Measurements from ENCODE around the gene TRPM7. TPM values are rescaled to one million over a fixed set of nuclear protein-coding genes. Genes with fewer than 3 reads are reported as not detected.
A peak's percentile ranks its signal among the peaks of the same experiment; 100 is the strongest.

TRPM7 gene
- total RNA-seq, 1 experiment from 2014 or later, result 35.1 TPM

DNA sequence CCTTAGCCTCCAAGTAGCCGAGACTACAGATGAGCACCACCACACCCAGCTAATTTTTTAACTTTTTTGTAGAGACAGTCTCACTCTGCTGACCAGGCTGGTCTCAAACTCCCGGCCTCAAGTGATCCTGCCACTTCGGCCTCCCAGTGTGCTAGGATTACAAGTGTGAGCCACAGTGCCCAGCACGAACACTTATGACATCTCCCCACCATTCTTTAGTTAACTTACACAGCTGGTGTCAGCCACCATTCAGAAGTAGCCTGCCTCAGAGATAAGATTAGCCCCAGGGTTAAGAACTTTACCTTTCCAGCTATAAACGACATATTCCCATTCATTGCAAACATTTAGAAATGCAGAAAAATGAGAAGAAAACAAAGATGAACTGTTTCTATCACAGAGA lies 58.2 kb downstream of the TRPM7 start:
- no peak overlapping the region for H3K9ac ChIP-seq (ENCODE audit: extremely low read depth, insufficient read length, low read length)
- H2BK15ac ChIP-seq (ENCODE audit: low read depth, low read length), result no peak overlapping the region
- H2BK5ac ChIP-seq (ENCODE audit: insufficient read length, low read length), result no peak overlapping the region
- H3T11ph ChIP-seq (ENCODE audit: low read length), result no peak overlapping the region
- H2AFZ ChIP-seq (ENCODE audit: low read length), result no peak overlapping the region
- no peak overlapping the region for H2AK5ac ChIP-seq (ENCODE audit: insufficient read length, low read length)
- H3K14ac ChIP-seq (ENCODE audit: insufficient read depth, low read length), result no peak overlapping the region
- WGBS (ENCODE audit: extremely low coverage, insufficient read length, low lambda C conversion rate), result no CpG with 5 or more reads among the region's 5 CpGs
- no peaks in the 10 kb centered on the region for H3K23me2 ChIP-seq (ENCODE audit: insufficient read length, low read depth, low read length, poor library complexity, severe bottlenecking)
- peak overlapping the region in 1 of 3 experiments; percentile 12; a peak in 1 of 7 replicates for H3K27ac Mint-ChIP-seq
- H3K56ac ChIP-seq (ENCODE audit: insufficient read length, low read depth, low read length), result no peak overlapping the region
- no peak overlapping the region for H2BK20ac ChIP-seq (ENCODE audit: low read depth, low read length, poor library complexity, severe bottlenecking)
- no peak overlapping the region for H3K23ac ChIP-seq (ENCODE audit: insufficient read length, low read depth, low read length)
- no peaks in the 10 kb centered on the region for H3K9me3 ChIP-seq (ENCODE audit: control insufficient read depth, low read depth, low read length)
- H4K5ac ChIP-seq (ENCODE audit: insufficient read length, low read depth, low read length), result no peak overlapping the region
- no peak overlapping the region for H2BK120ac ChIP-seq (ENCODE audit: low read depth, low read length, poor library complexity, severe bottlenecking)
- TF ChIP-seq, protein P1, sequence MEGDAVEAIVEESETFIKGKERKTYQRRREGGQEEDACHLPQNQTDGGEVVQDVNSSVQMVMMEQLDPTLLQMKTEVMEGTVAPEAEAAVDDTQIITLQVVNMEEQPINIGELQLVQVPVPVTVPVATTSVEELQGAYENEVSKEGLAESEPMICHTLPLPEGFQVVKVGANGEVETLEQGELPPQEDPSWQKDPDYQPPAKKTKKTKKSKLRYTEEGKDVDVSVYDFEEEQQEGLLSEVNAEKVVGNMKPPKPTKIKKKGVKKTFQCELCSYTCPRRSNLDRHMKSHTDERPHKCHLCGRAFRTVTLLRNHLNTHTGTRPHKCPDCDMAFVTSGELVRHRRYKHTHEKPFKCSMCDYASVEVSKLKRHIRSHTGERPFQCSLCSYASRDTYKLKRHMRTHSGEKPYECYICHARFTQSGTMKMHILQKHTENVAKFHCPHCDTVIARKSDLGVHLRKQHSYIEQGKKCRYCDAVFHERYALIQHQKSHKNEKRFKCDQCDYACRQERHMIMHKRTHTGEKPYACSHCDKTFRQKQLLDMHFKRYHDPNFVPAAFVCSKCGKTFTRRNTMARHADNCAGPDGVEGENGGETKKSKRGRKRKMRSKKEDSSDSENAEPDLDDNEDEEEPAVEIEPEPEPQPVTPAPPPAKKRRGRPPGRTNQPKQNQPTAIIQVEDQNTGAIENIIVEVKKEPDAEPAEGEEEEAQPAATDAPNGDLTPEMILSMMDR (conservative IDR thresholded peaks at IDR 0.05), result no peak
- no peaks in the 10 kb centered on the region for H3K9me3 Mint-ChIP-seq
- no peaks in the 10 kb centered on the region for H3K79me2 ChIP-seq (ENCODE audit: insufficient read depth, low read length)
- H3K36me3 Mint-ChIP-seq (ENCODE audit: insufficient read depth in 1 of 3, low read depth in 3 of 3), result peaks cover 2 to 55% (median 29%) of the 10 kb centered on the region in 3 experiments; a peak in 6 of 7 replicates
- no peaks in the 10 kb centered on the region for H3K4me1 Mint-ChIP-seq
- no peak overlapping the region for H3K18ac ChIP-seq (ENCODE audit: insufficient read length, low read depth, low read length)
- no peak overlapping the region for H3K27ac ChIP-seq (ENCODE audit: insufficient read length, low read depth, low read length)
- H3K79me1 ChIP-seq (ENCODE audit: insufficient read depth, low read depth, low read length, poor library complexity, severe bottlenecking), result no peaks in the 10 kb centered on the region
- no peaks in the 10 kb centered on the region for H4K20me1 ChIP-seq (ENCODE audit: control insufficient read depth, insufficient read depth, insufficient read length)
- no peak overlapping the region for H3K4ac ChIP-seq (ENCODE audit: low read depth, low read length)
- H3K4me1 ChIP-seq (ENCODE audit: insufficient read depth, low read length), result no peaks in the 10 kb centered on the region
- no peak overlapping the region for H4K8ac ChIP-seq (replicated peaks; ENCODE audit: insufficient read length, low read depth, low read length)
- H3K27me3 ChIP-seq (ENCODE audit: insufficient read depth, low read length), result no peaks in the 10 kb centered on the region
- no peaks in the 10 kb centered on the region for H3K27me3 Mint-ChIP-seq (ENCODE audit: low read depth)
- H3K4me2 ChIP-seq (ENCODE audit: insufficient read depth, insufficient read length, low read length), result no peak overlapping the region
- H2BK12ac ChIP-seq (ENCODE audit: insufficient read length, low read depth, low read length), result no peak overlapping the region
- H3K4me3 Mint-ChIP-seq, result no peak overlapping the region
- DNase-seq, result no peak
- H4K91ac ChIP-seq (ENCODE audit: insufficient read length, low read depth, low read length), result no peak overlapping the region
